Measurements from ENCODE around the gene PDE2A. TPM values are rescaled to one million over a fixed set of nuclear protein-coding genes. Genes with fewer than 3 reads are reported as not detected.

Gene PDE2A
- total RNA-seq, 6 donors from 2014 or later, result 4.7 to 46.1 (median 16.7) TPM

DNA sequence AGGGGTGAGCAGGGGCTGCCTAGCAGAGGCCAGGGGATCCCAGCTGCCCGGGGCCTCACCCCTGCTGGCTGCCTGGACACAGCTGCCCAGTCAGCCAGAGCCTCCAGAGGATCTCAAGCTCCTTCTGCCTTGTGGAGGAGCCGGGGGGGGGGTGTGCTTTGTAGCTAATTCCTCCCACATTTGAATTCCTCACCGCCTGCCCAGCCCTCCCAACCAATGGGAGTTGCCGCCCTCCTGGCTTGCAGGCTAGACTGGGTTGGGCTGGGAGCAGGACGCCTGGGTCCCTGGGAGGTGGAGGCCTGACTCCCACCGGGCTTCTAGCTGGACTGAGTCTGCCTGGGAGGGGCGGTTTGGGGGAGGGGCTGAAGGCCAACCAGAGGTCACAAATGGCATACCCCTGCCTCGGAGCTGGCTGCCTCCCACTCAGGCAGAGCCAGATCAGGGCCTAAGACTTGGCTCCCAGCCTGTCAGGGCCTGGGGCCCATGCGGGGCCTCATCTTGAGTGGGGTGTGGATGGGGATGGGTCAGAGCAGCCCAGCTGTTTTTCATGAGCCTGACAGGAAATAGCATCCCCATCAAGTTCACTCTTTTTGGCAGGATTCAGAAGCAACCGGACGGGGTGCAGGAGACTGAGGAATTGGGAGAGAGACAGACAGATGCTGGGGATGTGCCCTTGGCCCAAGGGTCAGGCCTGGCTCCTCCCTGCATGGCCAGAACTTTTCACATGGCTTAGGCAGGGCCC is 29.2 kb upstream of the PDE2A start:
- peak in 1 of 2 donors; percentile 84 for DNase-seq
- peaks cover 9 to 29% (median 14%) of the 10 kb centered on the region in 4 donors for H3K4me1 ChIP-seq
- no peaks in the 10 kb centered on the region for H3K9me3 ChIP-seq
- H3K36me3 ChIP-seq, result peaks cover 56 to 100% (median 95%) of the 10 kb centered on the region in 4 donors
- no peaks in the 10 kb centered on the region for H3K27me3 ChIP-seq
- 67 to 71% methylated on average over 4 to 11 of the region's 11 CpGs for WGBS, 2 donors
- peak overlapping the region in 3 of 4 donors; percentile 15 to 56 (median 46) for H3K27ac ChIP-seq
- ATAC-seq (ENCODE audit: low FRiP score in 2 of 2), result peak in 1 of 2 donors; percentile 88
- H3K4me3 ChIP-seq, result no peak overlapping the region
- TF ChIP-seq, protein P1, sequence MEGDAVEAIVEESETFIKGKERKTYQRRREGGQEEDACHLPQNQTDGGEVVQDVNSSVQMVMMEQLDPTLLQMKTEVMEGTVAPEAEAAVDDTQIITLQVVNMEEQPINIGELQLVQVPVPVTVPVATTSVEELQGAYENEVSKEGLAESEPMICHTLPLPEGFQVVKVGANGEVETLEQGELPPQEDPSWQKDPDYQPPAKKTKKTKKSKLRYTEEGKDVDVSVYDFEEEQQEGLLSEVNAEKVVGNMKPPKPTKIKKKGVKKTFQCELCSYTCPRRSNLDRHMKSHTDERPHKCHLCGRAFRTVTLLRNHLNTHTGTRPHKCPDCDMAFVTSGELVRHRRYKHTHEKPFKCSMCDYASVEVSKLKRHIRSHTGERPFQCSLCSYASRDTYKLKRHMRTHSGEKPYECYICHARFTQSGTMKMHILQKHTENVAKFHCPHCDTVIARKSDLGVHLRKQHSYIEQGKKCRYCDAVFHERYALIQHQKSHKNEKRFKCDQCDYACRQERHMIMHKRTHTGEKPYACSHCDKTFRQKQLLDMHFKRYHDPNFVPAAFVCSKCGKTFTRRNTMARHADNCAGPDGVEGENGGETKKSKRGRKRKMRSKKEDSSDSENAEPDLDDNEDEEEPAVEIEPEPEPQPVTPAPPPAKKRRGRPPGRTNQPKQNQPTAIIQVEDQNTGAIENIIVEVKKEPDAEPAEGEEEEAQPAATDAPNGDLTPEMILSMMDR (IDR thresholded peaks at IDR 0.05), result no peak
- TF ChIP-seq POLR2AphosphoS5 (IDR thresholded peaks at IDR 0.05) (no peak), EP300 (IDR thresholded peaks at IDR 0.05) (no peak), POLR2A (IDR thresholded peaks at IDR 0.05) (no peak)

DNA sequence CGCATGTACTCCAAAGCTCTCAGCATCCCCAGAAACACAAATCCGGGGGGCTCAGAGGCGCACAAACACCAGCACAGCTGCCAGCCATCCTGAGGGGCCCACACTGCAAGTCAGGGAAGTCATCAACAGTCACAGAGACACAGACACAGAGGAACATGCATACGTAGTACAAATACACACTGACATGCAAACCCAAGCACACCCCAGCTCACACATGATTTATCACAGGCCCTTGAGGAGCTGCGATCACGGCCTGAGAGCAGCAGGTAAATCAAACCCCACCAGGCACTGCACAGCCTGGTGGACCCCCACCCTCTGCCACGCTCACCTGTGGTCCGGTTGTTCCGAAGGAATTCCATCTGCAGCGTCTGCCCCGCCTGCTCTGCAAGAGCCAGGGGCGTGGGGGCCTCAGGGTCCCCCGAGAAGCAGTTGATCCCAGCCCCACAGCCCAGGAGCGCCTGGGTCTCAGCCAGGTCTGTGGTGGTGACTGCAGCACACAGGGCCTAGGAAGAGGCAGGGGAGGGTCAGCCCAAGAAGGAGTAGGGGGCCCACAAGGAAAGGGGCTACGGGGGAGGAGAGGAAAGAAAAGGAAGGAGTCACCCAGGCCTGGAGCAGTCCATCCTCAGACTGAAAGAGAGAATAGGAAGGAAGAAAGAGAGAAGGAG is 28.5 kb upstream of the PDE2A start:
- DNase-seq (peak in 1 of 2 donors; percentile 57), ATAC-seq (ENCODE audit: low FRiP score in 2 of 2) (no peak)
- peak overlapping the region in 3 of 4 donors; percentile 15 to 56 (median 46) for H3K27ac ChIP-seq
- 86 to 88% methylated on average over 5 to 15 of the region's 15 CpGs for WGBS, 2 donors
- H3K27me3 ChIP-seq, result no peaks in the 10 kb centered on the region
- H3K4me1 ChIP-seq, result peaks cover 9 to 29% (median 14%) of the 10 kb centered on the region in 4 donors
- TF ChIP-seq POLR2A (IDR thresholded peaks at IDR 0.05) (no peak), POLR2AphosphoS5 (IDR thresholded peaks at IDR 0.05) (no peak), EP300 (IDR thresholded peaks at IDR 0.05) (no peak)
- TF ChIP-seq, protein P1 (IDR thresholded peaks at IDR 0.05), result no peak
- peaks cover 55 to 100% (median 96%) of the 10 kb centered on the region in 4 donors for H3K36me3 ChIP-seq
- H3K4me3 ChIP-seq, result no peak overlapping the region
- H3K9me3 ChIP-seq, result no peaks in the 10 kb centered on the region

- Histone ChIP-seq H3K36me3 (peaks cover 48 to 100% (median 96%) of the 10 kb centered on the region in 4 donors), H3K4me3 (no peak overlapping the region), H3K27ac (peak overlapping the region in 2 of 4 donors; percentile 12 to 46), H3K27me3 (no peaks in the 10 kb centered on the region), H3K4me1 (peaks cover 9 to 29% (median 14%) of the 10 kb centered on the region in 4 donors), H3K9me3 (no peaks in the 10 kb centered on the region)
- ATAC-seq (ENCODE audit: low FRiP score in 2 of 2) (peak in 1 of 2 donors; percentile 9), DNase-seq (peak in 1 of 2 donors; percentile 80)
- no peak for TF ChIP-seq EP300 (IDR thresholded peaks at IDR 0.05)
- TF ChIP-seq, protein P1 (IDR thresholded peaks at IDR 0.05), result no peak
- no peak for TF ChIP-seq POLR2A (IDR thresholded peaks at IDR 0.05)
- TF ChIP-seq POLR2AphosphoS5 (IDR thresholded peaks at IDR 0.05), result no peak
- WGBS, 2 donors, result 86 to 93% methylated on average over 5 to 6 of the region's 7 CpGs
Observed at GRCh38 chr11:72702096-72702495, 27.9 kb upstream of the PDE2A start.

DNA sequence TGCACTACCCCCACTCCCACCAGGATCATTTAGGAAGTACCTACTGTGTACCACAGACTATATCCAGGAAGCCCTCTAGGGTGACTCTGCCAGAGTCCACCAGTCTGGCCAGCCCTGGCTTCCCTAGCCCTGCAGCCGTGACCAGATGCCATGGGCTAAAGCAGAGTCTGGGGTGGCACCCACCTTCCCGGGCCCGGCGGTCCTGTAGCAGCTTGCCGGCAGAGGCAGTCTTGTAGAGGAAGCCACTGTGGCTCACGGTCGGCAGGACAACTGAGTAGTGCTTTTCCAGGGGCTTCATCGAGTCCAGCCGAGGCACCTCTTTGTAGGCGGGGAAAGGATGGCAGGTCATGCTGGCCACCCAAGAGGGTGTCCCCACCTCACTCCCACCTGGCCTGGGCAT is 27.2 kb upstream of the PDE2A start:
- DNase-seq (peak in 1 of 2 donors; percentile 47), ATAC-seq (ENCODE audit: low FRiP score in 2 of 2) (no peak)
- TF ChIP-seq, protein P1 (IDR thresholded peaks at IDR 0.05), result no peak
- TF ChIP-seq EP300 (IDR thresholded peaks at IDR 0.05) (no peak), POLR2A (IDR thresholded peaks at IDR 0.05) (no peak), POLR2AphosphoS5 (IDR thresholded peaks at IDR 0.05) (no peak)
- peaks cover 9 to 29% (median 14%) of the 10 kb centered on the region in 4 donors for H3K4me1 ChIP-seq
- peaks cover 42 to 100% (median 97%) of the 10 kb centered on the region in 4 donors for H3K36me3 ChIP-seq
- no peaks in the 10 kb centered on the region for H3K27me3 ChIP-seq
- H3K4me3 ChIP-seq, result no peak overlapping the region
- no peaks in the 10 kb centered on the region for H3K9me3 ChIP-seq
- peak overlapping the region in 2 of 4 donors; percentile 5 to 12 for H3K27ac ChIP-seq
- 91 to 96% methylated on average over 4 to 9 of the region's 10 CpGs for WGBS, 2 donors

All from upper lobe of left lung (tissue), 6 donors.